IPS-20b (cell line): ENCODE measurements around the gene MATK.

Experiments
- H3K27ac ChIP-seq: one replicate; pipeline ENCODE4 v1.5.1; 2013; ENCODE audit warnings: low read length
- H3K27me3 ChIP-seq: 2 replicates; pipeline ENCODE4 v1.6.1; 2013; ENCODE audit warnings: mild to moderate bottlenecking, low read length, inconsistent platforms; ENCODE audit not compliant: insufficient read depth
- H3K36me3 ChIP-seq: 2 replicates; pipeline ENCODE4 v1.6.1; 2013; ENCODE audit warnings: low read depth, mild to moderate bottlenecking, inconsistent platforms, low read length, moderate library complexity; ENCODE audit not compliant: insufficient read depth
- H3K4me1 ChIP-seq: 2 replicates; pipeline ENCODE4 v1.6.1; 2013; ENCODE audit warnings: mild to moderate bottlenecking, control low read depth, inconsistent platforms, low read length, moderate library complexity; ENCODE audit not compliant: insufficient read depth
- H3K4me3 ChIP-seq: 2 replicates; pipeline ENCODE4 v1.5.1; 2013; ENCODE audit warnings: mild to moderate bottlenecking, low read length, inconsistent platforms
- H3K9ac ChIP-seq: 2 replicates; pipeline ENCODE4 v1.6.1; 2013; ENCODE audit warnings: low read depth, mild to moderate bottlenecking, inconsistent platforms, low read length, moderate library complexity
- H3K9me3 ChIP-seq: 2 replicates; pipeline ENCODE4 v1.6.1; 2013; ENCODE audit warnings: mild to moderate bottlenecking, low read depth, low read length, inconsistent platforms; ENCODE audit not compliant: insufficient read depth

MATK gene, protein sequence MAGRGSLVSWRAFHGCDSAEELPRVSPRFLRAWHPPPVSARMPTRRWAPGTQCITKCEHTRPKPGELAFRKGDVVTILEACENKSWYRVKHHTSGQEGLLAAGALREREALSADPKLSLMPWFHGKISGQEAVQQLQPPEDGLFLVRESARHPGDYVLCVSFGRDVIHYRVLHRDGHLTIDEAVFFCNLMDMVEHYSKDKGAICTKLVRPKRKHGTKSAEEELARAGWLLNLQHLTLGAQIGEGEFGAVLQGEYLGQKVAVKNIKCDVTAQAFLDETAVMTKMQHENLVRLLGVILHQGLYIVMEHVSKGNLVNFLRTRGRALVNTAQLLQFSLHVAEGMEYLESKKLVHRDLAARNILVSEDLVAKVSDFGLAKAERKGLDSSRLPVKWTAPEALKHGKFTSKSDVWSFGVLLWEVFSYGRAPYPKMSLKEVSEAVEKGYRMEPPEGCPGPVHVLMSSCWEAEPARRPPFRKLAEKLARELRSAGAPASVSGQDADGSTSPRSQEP

DNA sequence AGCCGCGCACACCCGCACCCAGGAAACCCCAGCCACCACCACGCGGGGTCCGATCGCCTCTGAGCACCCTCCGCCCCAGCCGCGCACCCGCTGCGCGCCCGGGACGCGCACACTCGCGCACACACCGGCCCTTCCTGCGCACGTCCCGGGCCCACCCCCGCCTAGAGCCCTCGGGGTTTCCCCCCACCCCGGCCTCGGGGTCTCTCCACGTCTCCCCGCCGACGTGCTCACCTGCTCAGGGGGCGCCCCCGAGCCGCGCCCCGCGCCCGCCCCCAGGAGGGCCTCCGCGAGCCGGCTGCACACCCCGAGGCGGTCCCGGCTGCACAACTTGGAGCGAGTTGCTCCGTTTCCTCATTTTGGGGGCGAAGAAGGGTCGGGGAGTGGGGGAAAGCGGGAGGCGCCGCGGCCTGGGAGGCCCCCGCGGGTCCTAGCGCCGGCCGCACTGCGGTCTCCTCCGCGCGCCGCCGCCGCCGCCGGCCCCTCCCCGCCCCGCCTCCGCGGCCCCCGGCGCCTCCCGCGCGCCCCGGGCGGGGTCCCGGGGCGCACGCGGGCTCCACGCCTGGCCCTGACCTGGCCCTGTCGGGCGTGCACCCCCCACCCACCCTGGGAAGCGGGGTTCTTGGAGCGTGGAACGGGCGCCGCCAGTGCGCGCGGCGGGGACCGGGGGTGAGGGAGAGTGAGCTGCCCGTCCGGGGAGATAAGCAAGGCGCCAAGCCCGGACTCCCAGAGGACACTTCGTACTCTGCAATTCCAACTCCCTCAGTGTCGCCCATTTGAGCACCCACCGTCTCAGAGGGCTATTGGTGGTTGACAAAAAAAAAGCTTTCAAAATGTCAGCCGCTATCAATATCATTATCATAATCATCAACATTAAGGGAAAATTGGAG, at the start of gene MATK:
Gene MATK, minus strand, starts transcription at position 444 of the 887 bp plus-strand sequence. CDS start 1,246 bp downstream, outside the sequence.
- Histone ChIP-seq H3K4me3 (peak within 1 kb of the TSS; percentile 65), H3K4me1 (no peaks in the 10 kb centered on the region), H3K9ac (peak within 1 kb of the TSS; percentile 41; the same call in 1 of the 2 replicates), H3K36me3 (0 out of 2 replicates have a peak, but pooled peaks cover 6% of the 10 kb centered on the region), H3K27ac (no peak within 1 kb of the TSS), H3K27me3 (peaks cover 47% of the 10 kb centered on the region), H3K9me3 (peaks cover 16% of the 10 kb centered on the region)

DNA sequence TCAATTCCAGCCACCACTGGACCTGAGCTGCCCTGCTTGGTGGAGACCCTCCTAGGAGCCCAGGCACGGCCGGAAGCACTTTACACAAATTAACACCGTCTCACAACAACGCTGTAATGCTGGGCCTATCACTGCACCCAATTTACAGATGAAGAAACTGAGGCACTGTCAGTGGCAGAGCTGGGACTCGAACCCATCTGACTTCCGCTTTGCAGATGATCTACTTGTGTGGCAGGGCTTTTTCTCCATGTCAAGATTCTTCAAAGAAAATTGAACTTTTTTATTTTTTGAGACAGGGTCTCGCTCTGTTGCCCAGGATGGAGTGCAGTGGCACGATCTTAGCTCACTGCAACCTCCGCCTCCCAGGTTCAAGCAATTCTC, 48.9 kb upstream of the MATK start:
- peaks cover 8% of the 10 kb centered on the region; the same call in 1 of the 2 replicates for H3K9me3 ChIP-seq
- no peak overlapping the region for H3K9ac ChIP-seq
- H3K4me1 ChIP-seq, result no peaks in the 10 kb centered on the region
- H3K4me3 ChIP-seq, result no peak overlapping the region
- no peaks in the 10 kb centered on the region for H3K36me3 ChIP-seq
- no peaks in the 10 kb centered on the region for H3K27me3 ChIP-seq
- no peak overlapping the region for H3K27ac ChIP-seq

DNA sequence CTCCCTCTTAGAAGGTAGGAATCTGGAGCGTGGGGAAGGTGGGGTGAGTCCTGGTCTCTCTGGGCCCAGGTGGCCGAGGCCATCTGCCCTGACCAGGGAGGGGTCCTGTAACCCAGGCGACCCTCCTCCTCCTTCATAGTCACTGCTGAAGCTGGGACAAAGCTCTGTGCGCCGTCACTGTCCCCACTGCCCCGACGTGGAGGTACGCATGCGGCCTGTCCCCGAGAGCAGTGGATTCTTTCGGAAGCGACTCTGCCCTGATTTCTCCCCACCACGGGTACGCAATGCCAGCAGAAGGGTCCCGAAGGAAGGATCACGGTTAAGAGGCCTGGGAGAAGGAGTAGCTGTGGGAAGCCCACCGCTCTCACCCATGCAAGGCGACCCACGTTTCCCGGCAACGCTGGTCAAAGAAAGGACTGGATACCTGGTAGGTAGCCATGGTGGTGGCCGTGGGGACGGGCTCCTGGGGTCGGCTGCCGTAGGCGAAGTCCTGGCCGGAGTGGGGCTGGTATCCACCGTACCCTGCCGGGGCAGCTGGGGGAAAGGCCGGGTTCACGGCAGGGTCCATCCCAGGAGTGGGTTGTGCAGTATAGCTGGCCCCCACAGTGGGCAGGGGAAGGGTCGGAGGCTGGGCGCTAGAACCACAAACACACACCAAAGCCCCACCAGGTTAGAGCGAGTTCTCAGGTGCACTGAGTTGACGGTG, 48.3 kb upstream of the MATK start:
- Histone ChIP-seq H3K4me3 (no peak overlapping the region), H3K9ac (no peak overlapping the region), H3K27ac (no peak overlapping the region), H3K9me3 (peaks cover 8% of the 10 kb centered on the region; the same call in 1 of the 2 replicates), H3K36me3 (no peaks in the 10 kb centered on the region), H3K4me1 (no peaks in the 10 kb centered on the region), H3K27me3 (no peaks in the 10 kb centered on the region)

DNA sequence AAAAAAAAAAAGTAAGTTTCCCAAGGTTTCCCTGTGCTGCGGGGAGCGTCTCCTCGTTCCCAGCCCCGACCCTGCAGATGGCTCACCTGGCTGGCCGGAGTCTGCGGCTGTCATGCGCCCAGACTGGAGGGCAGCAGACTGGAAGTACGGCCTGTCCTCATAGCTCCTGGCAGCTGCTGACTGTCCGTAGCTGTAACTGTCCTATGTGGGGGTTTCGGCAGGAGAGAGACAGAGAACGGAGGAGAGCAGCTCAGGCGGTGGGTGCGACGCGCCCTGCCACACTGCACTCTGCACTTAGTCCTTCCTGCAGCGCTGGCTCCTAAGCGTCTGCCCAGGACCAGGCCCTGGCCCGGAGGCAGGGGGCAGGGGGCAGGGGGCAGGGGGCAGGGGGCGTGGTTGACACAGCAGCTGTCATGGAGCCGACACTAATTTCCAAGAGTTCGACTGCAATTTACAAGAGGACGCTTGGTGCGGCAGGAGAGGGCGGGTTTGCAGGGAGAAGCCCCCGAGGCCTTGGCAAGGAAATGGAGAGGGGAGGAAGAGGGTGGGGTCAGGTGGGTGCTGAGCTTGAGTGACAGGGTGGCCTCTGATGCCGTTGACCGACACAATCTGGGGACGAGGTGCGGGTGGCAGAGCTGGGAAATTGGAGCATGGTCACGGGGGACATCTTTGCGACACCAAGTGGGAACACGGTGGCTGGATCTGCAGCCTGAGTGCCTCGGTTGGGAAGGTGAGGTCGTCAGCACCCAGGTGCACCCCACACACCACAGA, 47.6 kb upstream of the MATK start:
- no peaks in the 10 kb centered on the region for H3K27me3 ChIP-seq
- peaks cover 8% of the 10 kb centered on the region; the same call in 1 of the 2 replicates for H3K9me3 ChIP-seq
- H3K4me1 ChIP-seq, result no peaks in the 10 kb centered on the region
- H3K4me3 ChIP-seq, result no peak overlapping the region
- no peak overlapping the region for H3K27ac ChIP-seq
- no peaks in the 10 kb centered on the region for H3K36me3 ChIP-seq
- no peak overlapping the region; the same call in 1 of the 2 replicates for H3K9ac ChIP-seq

DNA sequence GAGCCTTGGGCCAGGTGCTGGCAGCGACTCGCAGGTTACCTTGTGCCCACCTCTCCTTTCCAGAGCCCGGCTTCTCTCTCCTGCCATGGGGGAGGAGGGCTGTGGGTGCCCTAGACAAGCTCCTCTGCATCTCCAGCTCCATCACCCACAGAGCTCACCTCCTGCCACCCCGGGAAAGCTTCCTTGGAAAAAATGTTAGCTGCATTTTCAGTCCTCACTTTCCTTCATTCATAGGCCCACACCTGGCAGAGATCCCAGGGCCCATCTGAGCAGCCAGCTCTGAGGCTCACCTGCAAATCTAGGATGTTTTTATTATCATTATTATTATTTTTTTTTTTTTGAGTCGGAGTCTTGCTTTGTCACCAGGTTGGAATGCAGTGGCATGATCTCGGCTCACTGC, 45.8 kb upstream of the MATK start:
- Histone ChIP-seq H3K4me1 (no peaks in the 10 kb centered on the region), H3K27me3 (no peaks in the 10 kb centered on the region), H3K4me3 (no peak overlapping the region), H3K9ac (no peak overlapping the region), H3K9me3 (no peaks in the 10 kb centered on the region), H3K27ac (no peak overlapping the region), H3K36me3 (no peaks in the 10 kb centered on the region)

DNA sequence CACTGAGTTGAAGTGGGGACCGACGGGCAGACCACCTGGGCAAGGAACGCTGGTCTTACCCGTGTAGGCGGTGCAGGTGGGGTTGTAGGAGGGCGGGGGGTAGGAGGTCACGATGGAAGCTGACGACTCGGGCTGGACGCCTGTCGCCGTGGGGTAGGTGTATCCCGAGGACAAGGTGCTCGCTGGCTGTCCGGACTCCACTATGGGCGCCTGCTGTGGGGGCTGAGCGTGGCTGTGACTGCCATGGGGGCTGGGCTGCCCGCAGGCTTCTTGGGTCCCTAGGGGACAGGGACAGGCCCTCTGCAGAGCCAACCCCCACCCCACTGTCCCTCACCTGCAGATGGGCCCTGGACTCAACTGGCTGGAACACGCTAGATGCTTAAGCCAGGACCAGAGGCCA, 45.4 kb upstream of the MATK start:
- Histone ChIP-seq H3K4me3 (no peak overlapping the region), H3K36me3 (no peaks in the 10 kb centered on the region), H3K9me3 (no peaks in the 10 kb centered on the region), H3K9ac (no peak overlapping the region), H3K27me3 (no peaks in the 10 kb centered on the region), H3K4me1 (no peaks in the 10 kb centered on the region), H3K27ac (no peak overlapping the region)

DNA sequence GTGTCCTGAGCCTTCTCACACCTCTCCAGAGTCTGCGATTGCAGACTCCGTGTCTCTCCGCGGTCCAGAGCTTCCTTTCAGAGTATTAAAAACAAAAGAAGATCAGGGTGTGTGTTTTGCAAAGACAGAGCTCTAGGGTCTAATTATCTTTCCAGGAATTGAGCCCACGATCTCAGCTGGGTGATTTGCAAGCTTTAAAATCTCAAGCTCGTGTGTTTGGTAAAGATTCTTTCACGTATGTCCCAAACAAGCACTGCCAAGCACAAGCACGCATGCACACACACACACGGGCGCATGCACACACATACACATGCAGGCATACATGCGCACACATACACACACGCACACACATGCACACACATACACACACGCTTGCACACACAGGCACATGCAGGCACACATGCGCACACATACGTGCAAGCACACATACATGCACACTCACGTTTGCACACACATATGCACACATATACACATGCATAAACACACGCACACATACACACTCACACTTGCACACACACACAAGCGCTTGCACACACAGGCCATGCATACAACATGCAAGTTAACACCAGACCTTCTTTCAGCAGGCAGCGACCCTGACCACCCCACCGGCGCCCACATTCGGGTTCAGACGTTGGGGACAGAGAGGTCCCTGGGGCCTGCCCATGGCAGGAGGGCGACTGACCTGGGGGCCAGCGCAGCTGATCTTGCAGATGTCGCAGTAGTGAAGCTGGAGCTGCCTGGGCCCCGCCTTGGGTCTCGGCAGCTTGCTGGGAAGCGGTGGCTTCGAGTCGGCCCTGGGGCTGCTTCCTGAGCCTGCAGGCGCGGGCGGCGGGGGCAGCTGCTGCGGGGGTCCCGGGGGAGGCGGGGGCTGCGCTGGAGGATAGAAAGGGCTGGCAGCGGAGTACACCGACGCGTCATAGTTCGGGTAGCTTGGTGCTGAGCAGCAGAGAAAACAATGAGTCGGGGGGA, 44.7 kb upstream of the MATK start:
- no peaks in the 10 kb centered on the region for H3K9me3 ChIP-seq
- H3K27ac ChIP-seq, result no peak overlapping the region
- H3K9ac ChIP-seq, result no peak overlapping the region
- H3K36me3 ChIP-seq, result no peaks in the 10 kb centered on the region
- H3K4me3 ChIP-seq, result no peak overlapping the region
- H3K4me1 ChIP-seq, result no peaks in the 10 kb centered on the region
- no peaks in the 10 kb centered on the region for H3K27me3 ChIP-seq

DNA sequence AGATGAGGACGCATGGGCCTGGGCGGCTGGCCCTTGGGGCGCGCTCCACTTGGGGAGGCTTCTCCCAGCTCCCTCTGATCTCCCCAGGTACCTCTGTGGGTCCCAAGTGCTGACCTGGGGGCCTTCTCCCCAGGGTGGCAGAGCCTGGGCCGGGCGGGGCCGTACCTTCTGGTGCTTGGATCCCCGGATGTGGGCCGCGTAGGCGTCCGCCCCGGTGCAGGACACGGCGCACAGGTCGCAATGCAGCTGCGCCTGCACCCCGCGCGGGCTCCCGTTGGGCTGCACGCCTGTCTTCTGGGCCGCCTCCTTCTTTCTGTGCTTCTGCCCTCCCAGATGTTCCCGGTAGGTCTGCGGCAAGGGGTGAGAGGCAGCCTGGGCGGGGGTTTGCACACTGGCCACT, 41.1 kb upstream of the MATK start:
- peaks cover 9% of the 10 kb centered on the region for H3K27me3 ChIP-seq
- no peak overlapping the region for H3K27ac ChIP-seq
- H3K9ac ChIP-seq, result no peak overlapping the region

DNA sequence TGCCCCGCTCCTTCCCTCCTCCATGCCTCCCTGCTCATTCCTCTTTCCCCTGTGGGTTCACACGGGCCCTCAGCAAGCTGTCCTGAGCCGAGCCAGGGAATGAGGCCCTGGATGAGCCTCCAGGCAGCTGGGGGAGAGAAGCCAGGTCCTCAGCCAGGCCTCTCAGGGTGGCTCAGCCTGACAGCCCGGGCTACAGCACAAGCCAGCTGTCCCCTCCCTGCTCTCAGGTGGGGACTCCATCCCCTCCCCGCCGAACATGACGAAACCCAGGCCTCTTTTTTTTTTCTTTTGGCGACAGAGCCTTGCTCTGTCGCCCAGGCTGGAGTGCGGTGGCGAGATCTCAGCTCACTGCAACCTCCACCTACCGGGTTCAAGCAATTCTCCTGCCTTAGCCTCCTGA, 40.0 kb upstream of the MATK start:
- Histone ChIP-seq H3K9me3 (no peaks in the 10 kb centered on the region), H3K27ac (no peak overlapping the region), H3K4me1 (no peaks in the 10 kb centered on the region), H3K9ac (no peak overlapping the region), H3K4me3 (no peak overlapping the region), H3K27me3 (peaks cover 13% of the 10 kb centered on the region), H3K36me3 (no peaks in the 10 kb centered on the region)

More for the DNA sequence above, 41.1 kb upstream of the MATK start:
- Histone ChIP-seq H3K36me3 (no peaks in the 10 kb centered on the region), H3K4me3 (no peak overlapping the region), H3K4me1 (no peaks in the 10 kb centered on the region), H3K9me3 (no peaks in the 10 kb centered on the region)

DNA sequence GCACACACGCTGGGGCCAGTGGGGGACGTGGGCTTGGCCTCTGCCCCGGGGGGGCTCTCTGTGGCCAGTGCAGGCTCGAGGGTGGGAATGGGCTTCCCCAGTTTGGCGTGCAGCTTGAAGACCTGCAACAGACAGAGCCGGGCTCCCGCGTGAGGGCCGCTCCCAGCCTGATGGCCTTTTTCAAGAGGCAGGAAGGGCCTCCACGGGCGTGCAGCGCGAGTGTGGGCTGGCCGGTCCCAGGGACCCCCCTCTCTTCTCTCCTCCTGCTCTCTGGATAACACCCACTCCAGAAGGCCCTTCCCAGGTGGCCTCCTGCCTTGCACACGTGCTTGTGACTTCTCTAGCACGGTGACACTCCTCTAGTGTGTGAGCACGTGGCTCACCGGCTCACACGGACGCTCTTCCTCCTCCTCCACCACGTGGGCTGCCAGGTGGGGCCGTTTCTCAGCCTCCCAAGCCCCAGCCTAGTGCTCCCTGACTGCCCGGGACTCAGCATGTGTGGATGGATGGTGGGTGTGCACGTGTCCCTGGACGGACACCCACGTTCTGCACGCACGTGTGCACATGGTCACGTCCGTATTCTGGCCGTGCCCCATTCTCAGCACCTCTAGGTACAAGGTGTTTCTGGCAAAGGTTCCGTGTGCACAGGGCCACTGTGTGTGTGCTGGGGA, 39.2 kb upstream of the MATK start:
- Histone ChIP-seq H3K27ac (no peak overlapping the region), H3K9ac (no peak overlapping the region), H3K9me3 (no peaks in the 10 kb centered on the region), H3K27me3 (peaks cover 13% of the 10 kb centered on the region), H3K4me3 (no peak overlapping the region), H3K36me3 (no peaks in the 10 kb centered on the region), H3K4me1 (no peaks in the 10 kb centered on the region)
